ENCODE measurements around the gene AQP11. TPM values are rescaled to one million over a fixed set of nuclear protein-coding genes. Genes with fewer than 3 reads are reported as not detected.

AQP11 gene
- total and polyA plus RNA-seq, 2 of the 4 experiments (the other 2 are of a cell fraction): 1.1 TPM

- no peak overlapping the region; a peak in 1 of 4 replicates for H4K8ac ChIP-seq (ENCODE audit: low read depth in 2 of 2, low read length in 2 of 2)
- H2BK15ac ChIP-seq (ENCODE audit: low read depth, low read length): no peak overlapping the region
- CTCF ChIA-PET: no interaction called here
- in situ Hi-C loops (cut with MboI; ENCODE audit: low sequenced_read_pairs) (no loop called here), dilution Hi-C loops (cut with HindIII; ENCODE audit: low sequenced_read_pairs, unreplicated experiment) (no loop called here), intact Hi-C loops (cut with micrococcal nuclease) (loop anchor here (5.0 to 10.0 kb wide), 2 partner anchors 56 to 573 kb away; no protein-coding TSS in a partner anchor)
- peak overlapping the region; percentile 24 for H3K27ac ChIP-seq (ENCODE audit: insufficient read depth, low read length)
- no peak overlapping the region for H3K9ac ChIP-seq (ENCODE audit: low read depth, low read length)
- peaks cover 5 to 10% of the 10 kb centered on the region in 2 experiments; a peak in 2 of 4 replicates for H3K79me1 ChIP-seq (ENCODE audit: low read depth in 1 of 2, low read length in 2 of 2)
- peaks cover 17% of the 10 kb centered on the region for H3K36me3 ChIP-seq (ENCODE audit: control insufficient read depth, insufficient read depth, low read length)
- H2BK20ac ChIP-seq (ENCODE audit: low read depth, low read length): no peak overlapping the region
- peak overlapping the region; percentile 41; the same call in 1 of the 2 replicates for H4K5ac ChIP-seq (ENCODE audit: low read depth, low read length)
- POLR2A ChIA-PET (ENCODE audit: unreplicated experiment): interaction anchor here (0.6 kb wide), 1 partner anchor 342 kb away, joined by 7 read pairs; no protein-coding TSS in a partner anchor
- H2BK120ac ChIP-seq (ENCODE audit: low read depth, low read length): 0 out of 2 replicates have a peak overlapping the region, but pooled peaks have one; percentile 21
- H2BK5ac ChIP-seq (ENCODE audit: low read depth, low read length, poor library complexity, severe bottlenecking): peak overlapping the region; percentile 79
- H3K27me3 ChIP-seq (ENCODE audit: control insufficient read depth, insufficient read depth, low read length): no peaks in the 10 kb centered on the region
- WGBS, 2 experiments (ENCODE audit: extremely low coverage in 2 of 2, insufficient read length in 1 of 2): no CpG with 5 or more reads among the region's 3 CpGs
- peaks cover 3% of the 10 kb centered on the region; the same call in 1 of the 2 replicates for H3K9me1 ChIP-seq (ENCODE audit: insufficient read depth, low read length)
- H3K23ac ChIP-seq (ENCODE audit: low read depth, low read length): no peak overlapping the region
- no TSS peak for BruUV-seq (replicated peaks)
- H4K91ac ChIP-seq (ENCODE audit: insufficient read depth, low read depth, low read length): no peak overlapping the region
- no peak overlapping the region for H2AK5ac ChIP-seq (ENCODE audit: low read depth, low read length)
- no peak overlapping the region for H2AFZ ChIP-seq (replicated peaks; ENCODE audit: low read length, poor library complexity)
- peak overlapping the region; percentile 41; the same call in 1 of the 2 replicates for H3K4me2 ChIP-seq (ENCODE audit: low read depth, low read length)
- H3K4ac ChIP-seq (ENCODE audit: low read depth, low read length): no peak overlapping the region
- H3K18ac ChIP-seq (ENCODE audit: low read depth, low read length): no peak overlapping the region
- no peak overlapping the region for H2AK9ac ChIP-seq (replicated peaks; ENCODE audit: low read depth, low read length, poor library complexity)
- no peak overlapping the region for H3K56ac ChIP-seq (ENCODE audit: extremely low read depth, insufficient read depth, low read length)
- no peak overlapping the region for H3K4me3 ChIP-seq (ENCODE audit: insufficient read depth, low read depth, low read length)
- no peak overlapping the region for H3K14ac ChIP-seq (replicated peaks; ENCODE audit: low read depth, low read length)
- no peaks in the 10 kb centered on the region for H4K20me1 ChIP-seq (ENCODE audit: insufficient read depth, low read length)
- ATAC-seq (ENCODE audit: low read depth) (peak; percentile 85), DNase-seq (peak; percentile 31)
- no peak for TF ChIP-seq ELK1 (IDR thresholded peaks at IDR 0.05; ENCODE audit: borderline replicate concordance, low read depth, low read length)
- TF ChIP-seq CEBPB (IDR thresholded peaks at IDR 0.05; ENCODE audit: low read depth, low read length): no peak
- TF ChIP-seq POLR2A (IDR thresholded peaks at IDR 0.05; ENCODE audit: low read depth, low read length): no peak
- TF ChIP-seq RFX5 (IDR thresholded peaks at IDR 0.05; ENCODE audit: low read depth, low read length): no peak
- TF ChIP-seq CHD1 (IDR thresholded peaks at IDR 0.05; ENCODE audit: low read depth, low read length): no peak
- no peak for TF ChIP-seq USF2 (IDR thresholded peaks at IDR 0.05; ENCODE audit: low read depth, low read length)
- no peak for TF ChIP-seq RCOR1 (IDR thresholded peaks at IDR 0.05; ENCODE audit: insufficient replicate concordance, low read length)
- TF ChIP-seq BHLHE40 (IDR thresholded peaks at IDR 0.05; ENCODE audit: low read depth, low read length): no peak
- TF ChIP-seq SMC3 (IDR thresholded peaks at IDR 0.05; ENCODE audit: low read depth, low read length): no peak
- TF ChIP-seq MXI1 (IDR thresholded peaks at IDR 0.05; ENCODE audit: borderline replicate concordance, low read depth, low read length): no peak
- TF ChIP-seq CTCF (conservative IDR thresholded peaks at IDR 0.05; ENCODE audit: low read depth, low read length): no peak
- TF ChIP-seq FOS (IDR thresholded peaks at IDR 0.05; ENCODE audit: low read depth, low read length): no peak
- TF ChIP-seq NFE2L2 (IDR thresholded peaks at IDR 0.05; ENCODE audit: low read depth, low read length): no peak
- no peak for TF ChIP-seq MAFK (IDR thresholded peaks at IDR 0.05; ENCODE audit: low read depth, low read length)
- TF ChIP-seq RAD21 (IDR thresholded peaks at IDR 0.05; ENCODE audit: low read length): no peak
- no peaks in the 10 kb centered on the region for H3K9me3 ChIP-seq (ENCODE audit: control insufficient read depth, insufficient read depth, low read length)
- peaks cover 5% of the 10 kb centered on the region for H3K4me1 ChIP-seq (ENCODE audit: control insufficient read depth, insufficient read depth, low read length)
Measured at GRCh38 chr11:77617892-77618291, 28.1 kb downstream of the AQP11 start.
